Common myeloid progenitor, CD34-positive (primary cell): ENCODE measurements around the gene PRDM11.
A peak's percentile ranks its signal among the peaks of the same experiment; 100 is the strongest.

Source experiments
- CTCF ChIA-PET: fragments of 350-600 bp; sonication (Branson Sonifier 250); formaldehyde crosslinking; loops from one replicate; lab custom pipeline; 2021; ENCODE audit warnings: antibody characterized with exemption; lab: Charles Lee
- POLR2A ChIA-PET: fragments of 350-600 bp; sonication (Branson Sonifier 250); formaldehyde crosslinking; loops from one replicate; lab custom pipeline; 2021; ENCODE audit warnings: antibody characterized with exemption; lab: Charles Lee
- DNase-seq, 3 donors: peaks; one replicate each; pipeline versions ENCODE4 v3.0.0 to v3.0.0-alpha.2; 2013
- H3K27ac ChIP-seq, 2 experiments: 1 replicate in 1 of 2; 2 replicates in 1 of 2; pipeline ENCODE4 v1.7.0; 2013; ENCODE audit warnings: inconsistent platforms in 2 of 2, low read length in 2 of 2, mild to moderate bottlenecking in 2 of 2, low read depth in 1 of 2, moderate library complexity in 1 of 2; ENCODE audit not compliant: severe bottlenecking in 2 of 2, insufficient read depth in 1 of 2, poor library complexity in 1 of 2
- H3K27me3 ChIP-seq, 5 experiments: replicated peaks in 2 of 5; 1 replicate in 3 of 5; 2 replicates in 2 of 5; pipeline versions ENCODE4 v1.6.1 to v1.7.0; 2013; ENCODE audit warnings: low read length in 4 of 5, mild to moderate bottlenecking in 2 of 5, moderate library complexity in 2 of 5, inconsistent platforms in 1 of 5; ENCODE audit not compliant: insufficient read depth in 5 of 5, control insufficient read depth in 4 of 5
- H3K36me3 ChIP-seq, 4 experiments: 1 replicate in 2 of 4; 2 replicates in 2 of 4; pipeline versions ENCODE4 v1.6.1 to v1.7.0; 2013; ENCODE audit warnings: low read length in 3 of 4, control low read depth in 1 of 4, mild to moderate bottlenecking in 1 of 4; ENCODE audit not compliant: control insufficient read depth in 4 of 4, insufficient read depth in 4 of 4
- H3K4me1 ChIP-seq, 4 experiments: 1 replicate in 3 of 4; 2 replicates in 1 of 4; pipeline versions ENCODE4 v1.6.1 to v1.7.1; 2013; ENCODE audit warnings: low read length in 3 of 4, mild to moderate bottlenecking in 3 of 4, control low read depth in 1 of 4, inconsistent platforms in 1 of 4, moderate library complexity in 1 of 4; ENCODE audit not compliant: control insufficient read depth in 4 of 4, insufficient read depth in 4 of 4; ENCODE audit errors: control extremely low read depth in 1 of 4
- H3K4me3 ChIP-seq, 7 experiments: 1 replicate in 4 of 7; 2 replicates in 3 of 7; pipeline versions ENCODE4 v1.5.1 to v1.7.0; 2013; ENCODE audit warnings: mild to moderate bottlenecking in 7 of 7, low read length in 6 of 7, moderate library complexity in 6 of 7, inconsistent platforms in 2 of 7, low read depth in 2 of 7, control low read depth in 1 of 7; ENCODE audit not compliant: insufficient read depth in 4 of 7, control insufficient read depth in 1 of 7; ENCODE audit errors: extremely low read depth in 1 of 7
- H3K9me3 ChIP-seq, 5 experiments: 1 replicate in 4 of 5; 2 replicates in 1 of 5; pipeline versions ENCODE4 v1.6.1 to v1.7.1; 2013; ENCODE audit warnings: low read length in 4 of 5, mild to moderate bottlenecking in 2 of 5, inconsistent platforms in 1 of 5, low read depth in 1 of 5, moderate library complexity in 1 of 5; ENCODE audit not compliant: control insufficient read depth in 4 of 5, insufficient read depth in 2 of 5; ENCODE audit errors: control extremely low read depth in 1 of 5
- WGBS: methylation state at CpG from one replicate; pipeline ENCODE4 v1.1.5; 2013; ENCODE audit not compliant: insufficient coverage; 5-methylcytosine and 5-hydroxymethylcytosine counted together

The PRDM11 gene

DNA sequence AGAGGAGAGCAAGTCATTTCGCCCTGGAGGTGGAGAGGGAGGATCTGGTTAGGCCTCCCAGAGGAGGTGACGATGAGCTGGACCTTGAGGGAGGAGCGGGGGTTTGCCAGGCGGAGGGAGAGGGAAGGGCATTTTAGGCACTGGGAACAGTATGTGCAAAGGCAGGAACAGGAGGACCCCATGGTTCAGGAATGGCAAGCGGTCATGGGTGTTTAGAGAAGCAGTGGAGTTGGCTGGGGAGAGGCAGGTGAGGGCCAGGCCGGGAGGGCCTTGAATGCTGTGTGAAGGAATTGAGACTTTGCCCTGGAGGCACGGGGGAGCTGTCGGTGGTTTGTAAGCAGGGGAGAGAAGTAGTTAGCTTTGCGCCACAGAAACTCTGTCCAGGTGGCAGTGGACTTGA is 10.3 kb downstream of the PRDM11 start:
- ChIA-PET CTCF (interaction anchor here (1.8 kb wide), 1 partner anchor 15 kb away, joined by 5 read pairs; no protein-coding TSS in a partner anchor), POLR2A (no interaction called here)
- no peak overlapping the region for H3K4me3 ChIP-seq
- no peaks in the 10 kb centered on the region for H3K9me3 ChIP-seq
- DNase-seq: no peak
- 98% methylated on average over 9 of the region's 9 CpGs for WGBS
- H3K27ac ChIP-seq: no peak overlapping the region
- H3K36me3 ChIP-seq: peaks cover 0 to 2% (median 0%) of the 10 kb centered on the region in 4 experiments
- H3K4me1 ChIP-seq: peaks cover 0 to 41% (median 34%) of the 10 kb centered on the region in 4 experiments
- no peaks in the 10 kb centered on the region for H3K27me3 ChIP-seq

DNA sequence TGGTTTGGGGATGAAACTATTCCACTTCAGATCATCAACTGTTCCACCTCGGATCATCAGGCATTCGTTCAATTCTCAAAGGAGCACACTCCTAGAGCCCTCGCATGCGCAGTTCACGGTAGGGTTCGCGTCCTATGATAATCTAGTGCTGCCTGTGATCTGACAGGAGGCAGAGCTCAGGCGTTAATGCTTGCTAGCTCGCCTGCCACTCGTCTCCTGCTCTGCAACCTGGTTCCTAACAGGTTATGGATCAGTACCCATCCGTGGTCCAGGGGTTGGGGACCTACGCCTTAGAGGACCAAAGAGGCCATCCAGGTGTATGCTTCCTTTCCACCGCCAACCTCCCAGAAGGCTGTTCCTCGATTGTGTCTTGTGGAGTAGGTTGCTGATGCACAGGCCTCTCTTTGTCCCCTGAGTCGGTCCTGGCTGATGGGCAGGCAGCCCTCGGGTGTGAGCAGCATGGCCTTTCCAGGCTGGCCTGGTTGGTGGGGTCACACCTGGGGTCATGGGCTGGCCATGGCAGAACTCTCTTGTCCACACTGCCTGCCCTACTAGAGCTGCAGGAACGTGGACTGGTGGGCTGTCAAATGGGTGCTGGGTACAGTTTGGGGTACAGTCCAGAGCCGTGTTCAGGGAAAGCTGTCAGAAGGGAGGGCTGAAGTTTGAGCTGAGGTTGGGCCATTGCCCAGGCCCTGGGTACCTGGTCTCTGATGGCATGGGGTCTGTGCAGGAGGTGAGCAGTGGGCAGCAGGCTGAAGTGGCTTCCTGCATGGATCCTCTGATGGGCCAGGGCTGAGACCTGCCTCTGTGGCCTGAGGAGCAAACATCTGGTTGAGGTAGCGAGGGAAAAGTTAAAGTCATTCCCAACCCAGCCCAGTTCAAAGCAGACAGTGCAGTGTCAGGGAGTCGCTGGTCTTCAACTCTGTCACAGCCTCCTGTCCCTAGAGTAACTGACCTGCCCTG is 11.1 kb downstream of the PRDM11 start:
- peaks cover 0 to 2% (median 0%) of the 10 kb centered on the region in 4 experiments for H3K36me3 ChIP-seq
- no peak for DNase-seq
- H3K27me3 ChIP-seq: no peaks in the 10 kb centered on the region
- no peaks in the 10 kb centered on the region for H3K9me3 ChIP-seq
- POLR2A ChIA-PET: no interaction called here
- 83% methylated on average over 18 of the region's 20 CpGs for WGBS
- H3K4me1 ChIP-seq: peaks cover 0 to 45% (median 40%) of the 10 kb centered on the region in 4 experiments
- CTCF ChIA-PET: interaction anchor here (1.8 kb wide), 1 partner anchor 16 kb away, joined by 5 read pairs; no protein-coding TSS in a partner anchor
- H3K27ac ChIP-seq: no peak overlapping the region
- H3K4me3 ChIP-seq: peak overlapping the region in 1 of 7 experiments; percentile 10

GRCh38 chr11:45158210-45158731 is 11.8 kb downstream of the PRDM11 start:
- peaks cover 0 to 2% (median 0%) of the 10 kb centered on the region in 4 experiments for H3K36me3 ChIP-seq
- 52% methylated on average over 8 of the region's 8 CpGs for WGBS
- DNase-seq: no peak
- peaks cover 0 to 52% (median 45%) of the 10 kb centered on the region in 4 experiments for H3K4me1 ChIP-seq
- H3K9me3 ChIP-seq: no peaks in the 10 kb centered on the region
- H3K4me3 ChIP-seq: peak overlapping the region in 1 of 7 experiments; percentile 10
- ChIA-PET POLR2A (no interaction called here), CTCF (interaction anchor here (1.8 kb wide), 1 partner anchor 17 kb away, joined by 5 read pairs; no protein-coding TSS in a partner anchor)
- H3K27me3 ChIP-seq: no peaks in the 10 kb centered on the region
- H3K27ac ChIP-seq: peak overlapping the region in 1 of 2 experiments; percentile 55

- WGBS: 80% methylated on average over 8 of the region's 13 CpGs
- peak in 1 of 3 donors; percentile 10 for DNase-seq
- Histone ChIP-seq H3K27me3 (no peaks in the 10 kb centered on the region), H3K27ac (peak overlapping the region in 1 of 2 experiments; percentile 55), H3K4me3 (peak overlapping the region in 1 of 7 experiments; percentile 6), H3K36me3 (peaks cover 0 to 2% (median 0%) of the 10 kb centered on the region in 4 experiments), H3K4me1 (peaks cover 0 to 60% (median 51%) of the 10 kb centered on the region in 4 experiments), H3K9me3 (no peaks in the 10 kb centered on the region)
- ChIA-PET POLR2A (interaction anchor here (1.0 kb wide), 1 partner anchor 66 kb away, joined by 3 read pairs; no protein-coding TSS in a partner anchor), CTCF (interaction anchor here (1.4 kb wide), 1 partner anchor 9 kb away, joined by 4 read pairs; no protein-coding TSS in a partner anchor)
Measured at GRCh38 chr11:45158891-45159605, 12.6 kb downstream of the PRDM11 start.

DNA sequence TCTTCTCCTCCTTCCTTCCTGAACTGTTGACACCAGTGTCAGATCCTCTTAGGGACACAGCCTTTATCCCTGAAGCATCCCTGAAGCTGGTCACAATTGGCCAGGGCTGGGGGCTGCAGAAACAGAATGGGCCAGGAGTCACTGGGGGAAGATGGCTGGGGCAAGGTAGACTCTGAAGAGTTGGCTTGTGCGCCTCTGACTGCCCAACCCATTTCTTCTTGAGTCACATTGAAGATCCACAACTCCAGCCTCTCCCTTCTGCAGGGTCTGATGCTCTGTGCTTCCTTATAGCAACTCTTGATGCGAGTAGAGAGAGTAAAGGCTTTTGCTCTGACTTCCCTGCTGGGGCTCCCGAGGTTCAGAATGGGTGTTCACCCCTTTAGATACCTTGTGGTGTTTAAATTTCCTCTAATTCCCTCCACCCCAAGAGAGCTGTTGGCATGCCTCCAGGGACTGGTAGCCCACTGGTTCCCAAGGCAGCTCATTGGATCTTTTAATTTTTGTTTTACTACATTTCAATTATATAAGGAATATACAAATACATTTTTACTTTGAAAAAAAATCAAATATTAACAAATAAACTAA is 13.4 kb downstream of the PRDM11 start:
- no peaks in the 10 kb centered on the region for H3K9me3 ChIP-seq
- H3K4me1 ChIP-seq: peaks cover 0 to 68% (median 58%) of the 10 kb centered on the region in 4 experiments
- CTCF ChIA-PET: interaction anchor here (1.4 to 1.6 kb wide), 2 partner anchors 10 to 26 kb away, joined by 3 to 4 read pairs; no protein-coding TSS in a partner anchor
- H3K4me3 ChIP-seq: no peak overlapping the region
- peaks cover 0 to 2% (median 0%) of the 10 kb centered on the region in 4 experiments for H3K36me3 ChIP-seq
- 75% methylated on average over 2 of the region's 3 CpGs for WGBS
- POLR2A ChIA-PET: interaction anchor here (1.0 kb wide), 1 partner anchor 65 kb away, joined by 3 read pairs; no protein-coding TSS in a partner anchor
- no peaks in the 10 kb centered on the region for H3K27me3 ChIP-seq
- no peak overlapping the region for H3K27ac ChIP-seq
- no peak for DNase-seq
